ENCODE data around the gene CLSTN2. TPM values are rescaled to one million over a fixed set of nuclear protein-coding genes. Genes with fewer than 3 reads are reported as not detected.

The CLSTN2 gene
- total and polyA plus RNA-seq, 2 of the 8 experiments (the other 6 are each of a cell fraction or from before 2014, with no cell fraction given) = 0.39 to 0.52 TPM

GRCh38 chr3:140187028-140187427, 252.0 kb downstream of the CLSTN2 start:
- no peak overlapping the region for H3K27ac ChIP-seq (ENCODE audit: low read depth, low read length)
- no peak for FAIRE-seq
- CTCF ChIA-PET (ENCODE audit: partially characterized antibody) = interaction anchor here (0.5 kb wide), 1 partner anchor 1660 kb away, joined by 3 read pairs; no protein-coding TSS in a partner anchor
- TF ChIP-seq BRCA1 (IDR thresholded peaks at IDR 0.05; ENCODE audit: low read depth, low read length) = no peak

More at GRCh38 chr3:140187028-140187427, 252.0 kb downstream of the CLSTN2 start:
- no peak overlapping the region for H3K18ac ChIP-seq (ENCODE audit: extremely low read depth, low read length)
- no peak overlapping the region for H3K9ac ChIP-seq (replicated peaks in 1 of 4; ENCODE audit: extremely low read depth in 1 of 4, low read depth in 3 of 4, low read length in 3 of 4)
- no peaks in the 10 kb centered on the region for H3K23me2 ChIP-seq (ENCODE audit: low read depth, low read length)
- no peak overlapping the region for H2BK5ac ChIP-seq (ENCODE audit: low read depth, low read length)
- no peak overlapping the region for H2AK5ac ChIP-seq (ENCODE audit: low read depth, low read length)
- no peaks in the 10 kb centered on the region for H3K79me2 ChIP-seq (ENCODE audit: control insufficient read depth in 1 of 2, insufficient read depth in 2 of 2, low read length in 2 of 2)
- H2BK120ac ChIP-seq (replicated peaks; ENCODE audit: low read depth, low read length) = no peak overlapping the region
- no peak overlapping the region for H3K4me2 ChIP-seq (ENCODE audit: insufficient read depth in 1 of 2, low read depth in 2 of 2, low read length in 2 of 2)
- no peaks in the 10 kb centered on the region for H3K36me3 ChIP-seq (ENCODE audit: control insufficient read depth in 2 of 4, insufficient read depth in 4 of 4, low read length in 3 of 4)
- H3K9me3 ChIP-seq (ENCODE audit: insufficient read depth in 2 of 2, low read depth in 1 of 2, low read length in 1 of 2) = no peaks in the 10 kb centered on the region
- no peak overlapping the region for H2AFZ ChIP-seq (ENCODE audit: low read length)
- no peak overlapping the region for H3K4ac ChIP-seq (replicated peaks; ENCODE audit: insufficient read length, low read depth, low read length)
- H2BK12ac ChIP-seq (ENCODE audit: low read depth, low read length) = no peak overlapping the region; the same call in 1 of the 2 replicates
- H3K4me1 ChIP-seq (replicated peaks in 1 of 4; ENCODE audit: control insufficient read depth in 3 of 4, insufficient read depth in 4 of 4, low read length in 3 of 4) = no peaks in the 10 kb centered on the region
- H4K20me1 ChIP-seq (replicated peaks in 1 of 2; ENCODE audit: control insufficient read depth in 1 of 2, insufficient read depth in 2 of 2, low read length in 2 of 2) = no peaks in the 10 kb centered on the region
- POLR2A ChIA-PET (ENCODE audit: partially characterized antibody) = no interaction called here
- no peak overlapping the region for H3K56ac ChIP-seq (replicated peaks; ENCODE audit: insufficient read length, low read depth, low read length)
- DNase-seq (ENCODE audit: low read depth in 1 of 2, low spot score in 2 of 2) = no peak
- no peak overlapping the region for H4K8ac ChIP-seq (ENCODE audit: extremely low read depth, insufficient read depth, low read length)
- peak overlapping the region; percentile 66; the same call in 1 of the 2 replicates for H2BK15ac ChIP-seq (ENCODE audit: low read length)
- WGBS, 2 experiments (ENCODE audit: extremely low coverage in 1 of 2, insufficient coverage in 1 of 2, insufficient read length in 1 of 2, insufficient replicate concordance in 2 of 2, low coverage in 1 of 2, low lambda C conversion rate in 2 of 2, missing lambda C conversion rate in 1 of 2) = 100% methylated on average over 1 of the region's 1 CpG; no CpG with 5 or more reads in 1 of the 2 experiments
- H3K4me3 ChIP-seq (ENCODE audit: extremely low read depth in 1 of 4, insufficient read depth in 2 of 4, low read depth in 3 of 4, low read length in 4 of 4) = no peak overlapping the region
- no peak overlapping the region for H4K91ac ChIP-seq (replicated peaks; ENCODE audit: insufficient read length, low read length)
- H3K23ac ChIP-seq (ENCODE audit: insufficient read length) = no peak overlapping the region
- no peak overlapping the region for H3K14ac ChIP-seq (ENCODE audit: insufficient read length)
- H4K5ac ChIP-seq (ENCODE audit: insufficient read length, low read depth, low read length) = no peak overlapping the region
- no peaks in the 10 kb centered on the region for H3K27me3 ChIP-seq (replicated peaks in 1 of 4; ENCODE audit: control insufficient read depth in 3 of 4, extremely low read depth in 1 of 4, insufficient read depth in 3 of 4, low read length in 3 of 4)
- H2BK20ac ChIP-seq (ENCODE audit: low read length) = 0 out of 2 replicates have a peak overlapping the region, but pooled peaks have one; percentile 55
- no peaks in the 10 kb centered on the region for H3K79me1 ChIP-seq (ENCODE audit: low read depth, low read length)

Measured in H1 (cell line).